GM12873 (cell line): ENCODE data around the gene RAB31.

Source experiments
- CTCF ChIP-seq: IDR thresholded peaks from 2 replicates; pipeline ENCODE4 v1.5.1; 2012; ENCODE audit warnings: low read depth, mild to moderate bottlenecking, moderate library complexity, low read length, control low read depth; ENCODE audit not compliant: insufficient read depth; ENCODE audit errors: missing control alignments

The RAB31 gene

GRCh38 chr18:9710037-9710436, 1.9 kb downstream of the RAB31 start:
- no peak for TF ChIP-seq CTCF

GRCh38 chr18:9711361-9712129, 3.4 kb downstream of the RAB31 start:
- no peak for TF ChIP-seq CTCF

GRCh38 chr18:9712130-9712577, 4.1 kb downstream of the RAB31 start:
- no peak for TF ChIP-seq CTCF

- TF ChIP-seq CTCF = no peak
Measured at GRCh38 chr18:9712611-9713010, 4.5 kb downstream of the RAB31 start.

GRCh38 chr18:9714266-9715087, 6.4 kb downstream of the RAB31 start:
- TF ChIP-seq CTCF = no peak

GRCh38 chr18:9715088-9715343, 6.9 kb downstream of the RAB31 start:
- TF ChIP-seq CTCF = no peak

GRCh38 chr18:9715978-9716774, 8.1 kb downstream of the RAB31 start:
- no peak for TF ChIP-seq CTCF
